Keratinocyte (primary cell): Measurements from ENCODE around the gene CAV2. TPM values are rescaled to one million over a fixed set of nuclear protein-coding genes. Genes with fewer than 3 reads are reported as not detected.
A peak's percentile ranks its signal among the peaks of the same experiment; 100 is the strongest.

ENCODE experiments used
- DNase-seq: peaks from one replicate; pipeline ENCODE4 v3.0.0-alpha.2; 2011; ENCODE audit warnings: low read depth, missing footprints, low spot score
- FAIRE-seq: peaks from 2 replicates; lab custom pipeline; 2011; peaks lifted over from hg19 to GRCh38; lab: Jason Lieb, UNC
- H2AFZ ChIP-seq: 2 replicates; pipeline ENCODE4 v1.6.0; 2012; ENCODE audit warnings: low read length, control low read depth, inconsistent platforms; ENCODE audit not compliant: control insufficient read depth
- H3K27ac ChIP-seq: 2 replicates; pipeline ENCODE4 v1.5.1; 2011; ENCODE audit warnings: low read length; ENCODE audit not compliant: control insufficient read depth, insufficient read depth
- H3K27me3 ChIP-seq: 3 replicates; pipeline ENCODE4 v1.6.0; 2011; ENCODE audit warnings: low read length; ENCODE audit not compliant: control insufficient read depth, insufficient read depth; ENCODE audit errors: extremely low read depth
- H3K36me3 ChIP-seq, 2 experiments: 2 replicates in 1 of 2; 3 replicates in 1 of 2; pipeline ENCODE4 v1.5.1; 2011; ENCODE audit warnings: low read length in 2 of 2, mild to moderate bottlenecking in 1 of 2; ENCODE audit not compliant: control insufficient read depth in 2 of 2, insufficient read depth in 2 of 2; ENCODE audit errors: extremely low read depth in 1 of 2
- H3K4me1 ChIP-seq: 3 replicates; pipeline ENCODE4 v1.5.1; 2011; ENCODE audit warnings: low read length; ENCODE audit not compliant: control insufficient read depth, insufficient read depth; ENCODE audit errors: extremely low read depth
- H3K4me2 ChIP-seq: 3 replicates; pipeline ENCODE4 v1.6.0; 2011; ENCODE audit warnings: low read depth, low read length; ENCODE audit not compliant: control insufficient read depth, insufficient read depth; ENCODE audit errors: extremely low read depth
- H3K4me3 ChIP-seq, 3 experiments: fragments of 200-600 bp in 1 of 3; sonication (generic) in 1 of 3; 2 replicates in 2 of 3; 3 replicates in 1 of 3; pipeline ENCODE4 v1.5.1; 2011 to 2016; ENCODE audit warnings: low read length in 3 of 3, mild to moderate bottlenecking in 3 of 3, control low read depth in 2 of 3, inconsistent platforms in 1 of 3, low read depth in 1 of 3, mixed read lengths in 1 of 3, mixed run types in 1 of 3, moderate library complexity in 1 of 3; ENCODE audit not compliant: control insufficient read depth in 2 of 3, insufficient read depth in 2 of 3; ENCODE audit errors: extremely low read depth in 1 of 3
- H3K79me2 ChIP-seq: 2 replicates; pipeline ENCODE4 v1.6.0; 2012; ENCODE audit warnings: low read length; ENCODE audit not compliant: control insufficient read depth, insufficient read depth
- H3K9ac ChIP-seq: 3 replicates; pipeline ENCODE4 v1.6.0; 2011; ENCODE audit warnings: low read length; ENCODE audit not compliant: control insufficient read depth, insufficient read depth; ENCODE audit errors: extremely low read depth
- H3K9me1 ChIP-seq: 3 replicates; pipeline ENCODE4 v1.6.0; 2011; ENCODE audit warnings: low read length; ENCODE audit not compliant: control insufficient read depth, insufficient read depth; ENCODE audit errors: extremely low read depth
- H3K9me3 ChIP-seq: 2 replicates; pipeline ENCODE4 v1.5.1; 2012; ENCODE audit warnings: low read depth, low read length; ENCODE audit not compliant: control insufficient read depth
- H4K20me1 ChIP-seq: 3 replicates; pipeline ENCODE4 v1.6.0; 2011; ENCODE audit warnings: low read length; ENCODE audit not compliant: control insufficient read depth, insufficient read depth; ENCODE audit errors: extremely low read depth
- CTCF ChIP-seq, 3 experiments: IDR thresholded peaks in 1 of 3; conservative IDR thresholded peaks in 1 of 3; optimal IDR thresholded peaks in 1 of 3; 2 replicates in 2 of 3; 3 replicates in 1 of 3; pipeline versions ENCODE3 to v1.5.1; 2011; ENCODE audit warnings: low read length in 3 of 3, mild to moderate bottlenecking in 3 of 3, moderate library complexity in 2 of 3, control low read depth in 1 of 3, inconsistent platforms in 1 of 3; ENCODE audit not compliant: insufficient read depth in 2 of 3; ENCODE audit errors: extremely low read depth in 1 of 3
- EZH2 ChIP-seq: IDR thresholded peaks from one replicate; pipeline ENCODE4 v1.6.1; 2012; ENCODE audit warnings: inconsistent platforms, mild to moderate bottlenecking, low read length, moderate library complexity
- dilution Hi-C: fragments of 300-500 bp; cut with MboI; formaldehyde crosslinking; loops from one replicate; pipeline ENCODE4 v1.7.0; 2020; ENCODE audit warnings: low sequenced_read_pairs; ENCODE audit not compliant: extremely low pct_ligation_motif_present
- polyA plus RNA-seq, 5 experiments: library from polyadenylated mRNA; depleted of rRNA in 3 of 5; stranded (reverse) in 3 of 5; stranded (forward) in 1 of 5; unstranded in 1 of 5; fragments of >200 nt; gene quantifications; 1 replicate in 1 of 5; 2 replicates in 3 of 5; 3 replicates in 1 of 5; pipeline versions ENCODE4 v1.2.1 to v1.2.3, GENCODE V29; 2011 to 2012; ENCODE audit warnings: missing spikeins in 2 of 5, low read depth in 1 of 5, low replicate concordance in 1 of 5

Gene CAV2
- polyA plus RNA-seq, 1 donor (not counting 4 experiments of a cell fraction or from before 2014, with no cell fraction given), result 631 TPM

- peaks cover 26 to 44% of the 10 kb centered on the region in 2 experiments for H3K36me3 ChIP-seq
- H3K9me3 ChIP-seq, result no peaks in the 10 kb centered on the region
- peak overlapping the region; percentile 11 to 46 (median 44) for H3K4me3 ChIP-seq
- no peaks in the 10 kb centered on the region for H3K27me3 ChIP-seq
- peak overlapping the region; percentile 61 for H3K4me2 ChIP-seq
- H2AFZ ChIP-seq, result no peak overlapping the region
- H3K9me1 ChIP-seq, result no peaks in the 10 kb centered on the region
- peaks cover 21% of the 10 kb centered on the region for H4K20me1 ChIP-seq
- peak overlapping the region; percentile 13 for H3K9ac ChIP-seq
- DNase-seq (no peak), FAIRE-seq (no peak)
- H3K79me2 ChIP-seq, result peaks cover 91% of the 10 kb centered on the region
- no peak for TF ChIP-seq EZH2
- TF ChIP-seq CTCF (optimal IDR thresholded peaks at IDR 0.05 in 1 of 3, IDR thresholded peaks at IDR 0.05 in 1 of 3, conservative IDR thresholded peaks at IDR 0.05 in 1 of 3; ENCODE audit: extremely low read depth in 1 of 3, insufficient read depth in 2 of 3, low read length in 3 of 3), result no peak
- dilution Hi-C loops, result no loop called here
- peak overlapping the region; percentile 6 for H3K27ac ChIP-seq
- H3K4me1 ChIP-seq, result peaks cover 41% of the 10 kb centered on the region
These were observed 29.7 kb downstream of the CAV2 start for GRCh38 chr7:116529250-116529649.

DNA sequence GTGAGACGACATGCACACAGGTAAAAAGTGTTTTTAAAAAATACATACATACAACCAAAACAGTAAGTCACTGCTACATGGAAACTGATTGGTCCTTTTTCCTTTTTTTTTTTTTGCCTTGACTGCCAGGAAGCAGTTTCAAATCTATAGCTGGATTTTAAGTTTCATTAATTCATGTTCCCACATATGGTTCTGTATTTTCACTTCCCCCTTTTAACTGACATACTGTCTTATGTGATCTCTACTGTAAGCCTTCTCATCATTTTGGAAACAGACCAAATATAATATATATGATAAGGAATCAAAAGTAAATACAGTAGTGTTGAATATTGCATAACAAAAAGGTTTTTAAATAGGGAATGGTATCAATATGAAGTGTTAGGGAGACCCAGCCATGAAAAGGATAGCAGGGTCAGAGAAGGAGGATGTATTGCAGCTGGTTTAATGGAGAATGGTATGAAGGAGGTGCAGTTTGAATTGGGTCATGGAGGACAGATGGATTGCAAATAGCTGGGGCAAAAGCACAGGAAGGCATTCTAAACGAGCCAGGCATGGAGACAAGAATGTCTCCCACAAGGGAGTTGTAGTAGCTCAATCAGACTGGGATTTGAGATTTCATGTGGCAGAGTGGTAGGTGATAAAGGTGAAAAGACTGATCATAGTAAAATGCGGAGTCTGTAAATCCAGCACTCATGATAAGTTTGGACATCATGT lies 30.7 kb downstream of the CAV2 start:
- no peaks in the 10 kb centered on the region for H3K27me3 ChIP-seq
- dilution Hi-C loops, result no loop called here
- peaks cover 93% of the 10 kb centered on the region for H3K79me2 ChIP-seq
- H4K20me1 ChIP-seq, result peaks cover 26% of the 10 kb centered on the region
- H3K4me3 ChIP-seq, result peak overlapping the region; percentile 1 to 46 (median 37)
- TF ChIP-seq EZH2 (no peak), CTCF (optimal IDR thresholded peaks at IDR 0.05 in 1 of 3, IDR thresholded peaks at IDR 0.05 in 1 of 3, conservative IDR thresholded peaks at IDR 0.05 in 1 of 3; ENCODE audit: extremely low read depth in 1 of 3, insufficient read depth in 2 of 3, low read length in 3 of 3) (no peak)
- H3K36me3 ChIP-seq, result peaks cover 31 to 52% of the 10 kb centered on the region in 2 experiments
- FAIRE-seq, result no peak
- H2AFZ ChIP-seq, result no peak overlapping the region
- H3K27ac ChIP-seq, result no peak overlapping the region
- H3K4me2 ChIP-seq, result peak overlapping the region; percentile 61
- no peaks in the 10 kb centered on the region for H3K9me3 ChIP-seq
- H3K4me1 ChIP-seq, result peaks cover 45% of the 10 kb centered on the region
- peaks cover 4% of the 10 kb centered on the region for H3K9me1 ChIP-seq
- no peak overlapping the region for H3K9ac ChIP-seq
- DNase-seq, result no peak
